ENCODE results near the gene KLHL29. TPM values are rescaled to one million over a fixed set of nuclear protein-coding genes. Genes with fewer than 3 reads are reported as not detected.

Gene KLHL29
- total and polyA plus RNA-seq, 2 donors (not counting 1 experiment from before 2014, with no cell fraction given) = 1.3 to 3.4 TPM

GRCh38 chr2:23554054-23554697, 169.2 kb downstream of the KLHL29 start:
- Mint-ChIP-seq H3K27me3 (no peaks in the 10 kb centered on the region), H3K27ac (no peak overlapping the region), H3K4me1 (no peaks in the 10 kb centered on the region), H3K9me3 (ENCODE audit: insufficient read depth) (no peaks in the 10 kb centered on the region), H3K4me3 (no peak overlapping the region)
- H3K27me3 ChIP-seq (replicated peaks in 1 of 4; ENCODE audit: control extremely low read depth in 1 of 4, control insufficient read depth in 3 of 4, insufficient read depth in 4 of 4, low read length in 3 of 4) = no peaks in the 10 kb centered on the region
- 95% methylated on average over 24 of the region's 24 CpGs for WGBS (ENCODE audit: insufficient coverage)
- H3K9me3 ChIP-seq (ENCODE audit: control extremely low read depth in 1 of 3, control insufficient read depth in 2 of 3, insufficient read depth in 1 of 3, low read length in 2 of 3) = no peaks in the 10 kb centered on the region
- H2AFZ ChIP-seq (ENCODE audit: insufficient read depth, low read depth, low read length, poor library complexity, severe bottlenecking) = no peak overlapping the region
- H3K4me1 ChIP-seq (ENCODE audit: control insufficient read depth in 2 of 2, insufficient read depth in 2 of 2, low read length in 2 of 2) = no peaks in the 10 kb centered on the region
- ChIA-PET POLR2A (no interaction called here), CTCF (no interaction called here)
- no peaks in the 10 kb centered on the region for H3K79me2 ChIP-seq (ENCODE audit: control insufficient read depth, insufficient read depth, low read length)
- no peak overlapping the region for H3K4me2 ChIP-seq (replicated peaks; ENCODE audit: low read depth, low read length, poor library complexity, severe bottlenecking)
- no peak for ATAC-seq (ENCODE audit: low read depth)
- no peak overlapping the region for H3K27ac ChIP-seq (ENCODE audit: low read length in 2 of 2)
- H3K36me3 ChIP-seq (replicated peaks in 1 of 2; ENCODE audit: control extremely low read depth in 1 of 2, control insufficient read depth in 1 of 2, extremely low read depth in 1 of 2, insufficient read depth in 2 of 2, low read length in 1 of 2) = no peaks in the 10 kb centered on the region
- intact Hi-C loops (cut with micrococcal nuclease) = no loop called here
- H3K9ac ChIP-seq (ENCODE audit: low read length) = no peak overlapping the region
- DNase-seq = no peak
- H3K4me3 ChIP-seq (ENCODE audit: control extremely low read depth in 1 of 5, extremely low read depth in 1 of 5, insufficient read depth in 1 of 5, low read depth in 2 of 5, low read length in 4 of 5) = no peak overlapping the region
- TF ChIP-seq CTCF (IDR thresholded peaks at IDR 0.05) (no peak), EZH2 (IDR thresholded peaks at IDR 0.05; ENCODE audit: borderline replicate concordance, insufficient read depth, low read depth, low read length, poor library complexity, severe bottlenecking) (no peak)
- H4K20me1 ChIP-seq (ENCODE audit: control insufficient read depth, insufficient read depth, low read length, poor library complexity, severe bottlenecking) = no peaks in the 10 kb centered on the region

GRCh38 chr2:23555944-23556343, 171.0 kb downstream of the KLHL29 start:
- H3K27ac Mint-ChIP-seq = no peak overlapping the region
- ATAC-seq (ENCODE audit: low read depth) (no peak), DNase-seq (no peak)
- H3K4me1 Mint-ChIP-seq = no peaks in the 10 kb centered on the region
- TF ChIP-seq EZH2 (IDR thresholded peaks at IDR 0.05; ENCODE audit: borderline replicate concordance, insufficient read depth, low read depth, low read length, poor library complexity, severe bottlenecking) = no peak
- no peak for TF ChIP-seq CTCF (IDR thresholded peaks at IDR 0.05)
- Histone ChIP-seq H3K27me3 (replicated peaks in 1 of 4; ENCODE audit: control extremely low read depth in 1 of 4, control insufficient read depth in 3 of 4, insufficient read depth in 4 of 4, low read length in 3 of 4) (no peaks in the 10 kb centered on the region), H3K79me2 (ENCODE audit: control insufficient read depth, insufficient read depth, low read length) (no peaks in the 10 kb centered on the region), H3K4me2 (replicated peaks; ENCODE audit: low read depth, low read length, poor library complexity, severe bottlenecking) (no peak overlapping the region), H3K4me1 (ENCODE audit: control insufficient read depth in 2 of 2, insufficient read depth in 2 of 2, low read length in 2 of 2) (no peaks in the 10 kb centered on the region), H3K36me3 (replicated peaks in 1 of 2; ENCODE audit: control extremely low read depth in 1 of 2, control insufficient read depth in 1 of 2, extremely low read depth in 1 of 2, insufficient read depth in 2 of 2, low read length in 1 of 2) (no peaks in the 10 kb centered on the region), H4K20me1 (ENCODE audit: control insufficient read depth, insufficient read depth, low read length, poor library complexity, severe bottlenecking) (no peaks in the 10 kb centered on the region), H3K9ac (ENCODE audit: low read length) (no peak overlapping the region), H2AFZ (ENCODE audit: insufficient read depth, low read depth, low read length, poor library complexity, severe bottlenecking) (no peak overlapping the region), H3K9me3 (ENCODE audit: control extremely low read depth in 1 of 3, control insufficient read depth in 2 of 3, insufficient read depth in 1 of 3, low read length in 2 of 3) (no peaks in the 10 kb centered on the region), H3K27ac (ENCODE audit: low read length in 2 of 2) (no peak overlapping the region), H3K4me3 (ENCODE audit: control extremely low read depth in 1 of 5, extremely low read depth in 1 of 5, insufficient read depth in 1 of 5, low read depth in 2 of 5, low read length in 4 of 5) (no peak overlapping the region)
- H3K27me3 Mint-ChIP-seq = no peaks in the 10 kb centered on the region
- POLR2A ChIA-PET = no interaction called here
- WGBS (ENCODE audit: insufficient coverage) = 88% methylated on average over 9 of the region's 11 CpGs
- CTCF ChIA-PET = no interaction called here
- H3K4me3 Mint-ChIP-seq = no peak overlapping the region
- no peaks in the 10 kb centered on the region for H3K9me3 Mint-ChIP-seq (ENCODE audit: insufficient read depth)
- intact Hi-C loops (cut with micrococcal nuclease) = no loop called here

Data from B cell (primary cell).